Breast epithelium (tissue), 3 donors: ENCODE results near the gene PROX2.

Experiments
- CTCF ChIP-seq, 3 donors: fragments of 450-650 bp; IDR thresholded peaks; one replicate each; pipeline ENCODE4 v1.5.1; 2016 to 2017; ENCODE audit warnings: antibody characterized with exemption in 3 of 3, mild to moderate bottlenecking in 3 of 3, moderate library complexity in 3 of 3
- POLR2A ChIP-seq: fragments of 450-650 bp; IDR thresholded peaks from one replicate; pipeline ENCODE4 v1.6.1; 2016; ENCODE audit warnings: antibody characterized with exemption, mild to moderate bottlenecking, moderate library complexity

- TF ChIP-seq CTCF (IDR thresholded peaks at IDR 0.05) (no peak), POLR2A (no peak)
Measured at GRCh38 chr14:74902941-74903705, 27.2 kb upstream of the PROX2 start.
